Measurements from ENCODE around the gene U2AF2. TPM values are rescaled to one million over a fixed set of nuclear protein-coding genes. Genes with fewer than 3 reads are reported as not detected.

Gene U2AF2
- polyA plus RNA-seq, 1 donor from 2014 or later, result 129 TPM

DNA sequence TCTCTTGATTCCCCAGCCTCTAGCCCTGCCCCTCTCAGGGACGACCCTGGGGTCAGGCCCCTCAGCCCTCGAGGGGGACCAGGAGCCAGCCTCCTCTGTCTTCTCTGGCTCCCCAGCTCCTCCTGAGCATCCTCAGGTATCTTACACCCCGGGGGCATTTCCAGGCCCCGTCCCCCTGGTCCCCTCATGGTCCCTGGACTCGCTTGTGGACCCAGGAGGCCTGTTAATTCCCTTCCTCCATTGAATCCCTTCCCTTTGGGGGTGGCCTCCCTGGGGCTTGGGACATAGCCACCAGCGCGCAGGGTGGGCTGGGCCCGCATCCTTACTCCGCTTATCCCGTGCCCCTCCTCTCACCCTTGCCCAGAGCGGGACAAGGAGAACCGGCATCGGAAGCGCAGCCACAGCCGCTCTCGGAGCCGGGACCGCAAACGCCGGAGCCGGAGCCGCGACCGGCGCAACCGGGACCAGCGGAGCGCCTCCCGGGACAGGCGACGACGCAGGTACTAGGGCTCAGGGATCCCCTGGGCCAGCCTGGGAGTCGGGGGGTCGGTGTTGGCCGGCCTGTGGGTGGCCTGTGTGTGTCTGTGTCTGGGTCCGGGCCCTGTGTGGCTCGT is 4.1 kb downstream of the U2AF2 start:
- Histone ChIP-seq H3K27me3 (ENCODE audit: insufficient read depth, low read depth, low read length) (no peaks in the 10 kb centered on the region), H3K9me2 (ENCODE audit: insufficient read depth, low read length) (no peaks in the 10 kb centered on the region), H2AFZ (ENCODE audit: low read depth, low read length) (no peak overlapping the region), H3K79me2 (replicated peaks; ENCODE audit: insufficient read depth, low read length) (peaks cover 43% of the 10 kb centered on the region), H3K27ac (ENCODE audit: low read length) (no peak overlapping the region), H3K4me3 (ENCODE audit: low read length) (no peak overlapping the region), H3K4me2 (ENCODE audit: low read length) (no peak overlapping the region), H3F3A (ENCODE audit: insufficient read depth, low read length, poor library complexity, severe bottlenecking) (no peaks in the 10 kb centered on the region), H3K9me3 (ENCODE audit: low read length) (no peaks in the 10 kb centered on the region), H3K9ac (ENCODE audit: low read length) (no peak overlapping the region), H4K20me1 (ENCODE audit: insufficient read depth) (peaks cover 42% of the 10 kb centered on the region), H3K36me3 (ENCODE audit: insufficient read depth, low read length) (no peaks in the 10 kb centered on the region)
- TF ChIP-seq EP300 (conservative IDR thresholded peaks at IDR 0.05; ENCODE audit: poor library complexity, severe bottlenecking), result no peak
- no peak for TF ChIP-seq TAF1 (IDR thresholded peaks at IDR 0.05; ENCODE audit: low read depth)
- TF ChIP-seq, protein P1, sequence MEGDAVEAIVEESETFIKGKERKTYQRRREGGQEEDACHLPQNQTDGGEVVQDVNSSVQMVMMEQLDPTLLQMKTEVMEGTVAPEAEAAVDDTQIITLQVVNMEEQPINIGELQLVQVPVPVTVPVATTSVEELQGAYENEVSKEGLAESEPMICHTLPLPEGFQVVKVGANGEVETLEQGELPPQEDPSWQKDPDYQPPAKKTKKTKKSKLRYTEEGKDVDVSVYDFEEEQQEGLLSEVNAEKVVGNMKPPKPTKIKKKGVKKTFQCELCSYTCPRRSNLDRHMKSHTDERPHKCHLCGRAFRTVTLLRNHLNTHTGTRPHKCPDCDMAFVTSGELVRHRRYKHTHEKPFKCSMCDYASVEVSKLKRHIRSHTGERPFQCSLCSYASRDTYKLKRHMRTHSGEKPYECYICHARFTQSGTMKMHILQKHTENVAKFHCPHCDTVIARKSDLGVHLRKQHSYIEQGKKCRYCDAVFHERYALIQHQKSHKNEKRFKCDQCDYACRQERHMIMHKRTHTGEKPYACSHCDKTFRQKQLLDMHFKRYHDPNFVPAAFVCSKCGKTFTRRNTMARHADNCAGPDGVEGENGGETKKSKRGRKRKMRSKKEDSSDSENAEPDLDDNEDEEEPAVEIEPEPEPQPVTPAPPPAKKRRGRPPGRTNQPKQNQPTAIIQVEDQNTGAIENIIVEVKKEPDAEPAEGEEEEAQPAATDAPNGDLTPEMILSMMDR (IDR thresholded peaks at IDR 0.05; ENCODE audit: poor library complexity, severe bottlenecking), result no peak
- TF ChIP-seq POLR2AphosphoS5 (IDR thresholded peaks at IDR 0.05), result no peak
- no peak for TF ChIP-seq MXI1 (conservative IDR thresholded peaks at IDR 0.05; ENCODE audit: poor library complexity, severe bottlenecking)
- no peak for TF ChIP-seq EZH2 (IDR thresholded peaks at IDR 0.05; ENCODE audit: borderline replicate concordance, insufficient read depth, low read length, poor library complexity, severe bottlenecking)
- TF ChIP-seq, protein P2, sequence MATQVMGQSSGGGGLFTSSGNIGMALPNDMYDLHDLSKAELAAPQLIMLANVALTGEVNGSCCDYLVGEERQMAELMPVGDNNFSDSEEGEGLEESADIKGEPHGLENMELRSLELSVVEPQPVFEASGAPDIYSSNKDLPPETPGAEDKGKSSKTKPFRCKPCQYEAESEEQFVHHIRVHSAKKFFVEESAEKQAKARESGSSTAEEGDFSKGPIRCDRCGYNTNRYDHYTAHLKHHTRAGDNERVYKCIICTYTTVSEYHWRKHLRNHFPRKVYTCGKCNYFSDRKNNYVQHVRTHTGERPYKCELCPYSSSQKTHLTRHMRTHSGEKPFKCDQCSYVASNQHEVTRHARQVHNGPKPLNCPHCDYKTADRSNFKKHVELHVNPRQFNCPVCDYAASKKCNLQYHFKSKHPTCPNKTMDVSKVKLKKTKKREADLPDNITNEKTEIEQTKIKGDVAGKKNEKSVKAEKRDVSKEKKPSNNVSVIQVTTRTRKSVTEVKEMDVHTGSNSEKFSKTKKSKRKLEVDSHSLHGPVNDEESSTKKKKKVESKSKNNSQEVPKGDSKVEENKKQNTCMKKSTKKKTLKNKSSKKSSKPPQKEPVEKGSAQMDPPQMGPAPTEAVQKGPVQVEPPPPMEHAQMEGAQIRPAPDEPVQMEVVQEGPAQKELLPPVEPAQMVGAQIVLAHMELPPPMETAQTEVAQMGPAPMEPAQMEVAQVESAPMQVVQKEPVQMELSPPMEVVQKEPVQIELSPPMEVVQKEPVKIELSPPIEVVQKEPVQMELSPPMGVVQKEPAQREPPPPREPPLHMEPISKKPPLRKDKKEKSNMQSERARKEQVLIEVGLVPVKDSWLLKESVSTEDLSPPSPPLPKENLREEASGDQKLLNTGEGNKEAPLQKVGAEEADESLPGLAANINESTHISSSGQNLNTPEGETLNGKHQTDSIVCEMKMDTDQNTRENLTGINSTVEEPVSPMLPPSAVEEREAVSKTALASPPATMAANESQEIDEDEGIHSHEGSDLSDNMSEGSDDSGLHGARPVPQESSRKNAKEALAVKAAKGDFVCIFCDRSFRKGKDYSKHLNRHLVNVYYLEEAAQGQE (IDR thresholded peaks at IDR 0.05; ENCODE audit: borderline replicate concordance), result no peak
- no peak for TF ChIP-seq RAD21 (conservative IDR thresholded peaks at IDR 0.05)
- TF ChIP-seq SMC3 (conservative IDR thresholded peaks at IDR 0.05; ENCODE audit: poor library complexity), result no peak

DNA sequence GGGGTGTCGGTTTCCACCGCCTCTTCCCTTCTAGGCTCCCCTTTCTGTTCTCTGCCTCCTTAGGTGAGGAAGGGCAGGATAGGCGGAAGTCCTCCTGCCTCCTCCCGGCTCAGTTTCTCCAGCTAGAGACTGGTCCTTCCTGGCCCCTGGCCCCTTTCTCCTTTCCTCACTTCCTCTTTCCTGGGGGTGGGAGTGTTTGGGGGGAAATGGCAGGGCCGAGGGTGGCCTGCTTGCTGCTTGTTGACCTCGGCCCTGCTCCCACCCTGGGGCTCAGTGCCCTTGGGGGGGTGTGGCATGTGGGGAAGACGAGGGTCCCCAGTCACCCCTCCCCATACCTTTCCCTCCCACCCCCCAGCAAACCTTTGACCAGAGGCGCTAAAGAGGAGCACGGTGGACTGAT is 5.0 kb downstream of the U2AF2 start:
- Histone ChIP-seq H3K4me3 (ENCODE audit: low read length) (no peak overlapping the region), H4K20me1 (ENCODE audit: insufficient read depth) (peaks cover 42% of the 10 kb centered on the region), H3K4me2 (ENCODE audit: low read length) (no peak overlapping the region), H3K27me3 (ENCODE audit: insufficient read depth, low read depth, low read length) (no peaks in the 10 kb centered on the region), H3K36me3 (ENCODE audit: insufficient read depth, low read length) (no peaks in the 10 kb centered on the region), H3F3A (ENCODE audit: insufficient read depth, low read length, poor library complexity, severe bottlenecking) (no peaks in the 10 kb centered on the region), H3K9me3 (ENCODE audit: low read length) (no peaks in the 10 kb centered on the region), H3K9ac (ENCODE audit: low read length) (no peak overlapping the region), H3K9me2 (ENCODE audit: insufficient read depth, low read length) (no peaks in the 10 kb centered on the region), H2AFZ (ENCODE audit: low read depth, low read length) (no peak overlapping the region), H3K27ac (ENCODE audit: low read length) (no peak overlapping the region), H3K79me2 (replicated peaks; ENCODE audit: insufficient read depth, low read length) (peaks cover 43% of the 10 kb centered on the region)
- TF ChIP-seq POLR2AphosphoS5 (IDR thresholded peaks at IDR 0.05) (no peak), RAD21 (conservative IDR thresholded peaks at IDR 0.05) (no peak), EZH2 (IDR thresholded peaks at IDR 0.05; ENCODE audit: borderline replicate concordance, insufficient read depth, low read length, poor library complexity, severe bottlenecking) (no peak), MXI1 (conservative IDR thresholded peaks at IDR 0.05; ENCODE audit: poor library complexity, severe bottlenecking) (no peak), SMC3 (conservative IDR thresholded peaks at IDR 0.05; ENCODE audit: poor library complexity) (no peak), EP300 (conservative IDR thresholded peaks at IDR 0.05; ENCODE audit: poor library complexity, severe bottlenecking) (no peak), TAF1 (IDR thresholded peaks at IDR 0.05; ENCODE audit: low read depth) (no peak)
- TF ChIP-seq, protein P1 (IDR thresholded peaks at IDR 0.05; ENCODE audit: poor library complexity, severe bottlenecking), result no peak
- TF ChIP-seq, protein P2 (IDR thresholded peaks at IDR 0.05; ENCODE audit: borderline replicate concordance), result no peak

Measured in neural cell (in vitro differentiated cells).